GM12801 (cell line): ENCODE measurements around the gene CCR4.

Experiments
- TF ChIP-seq, protein P1 (sequence below): IDR thresholded peaks from one replicate; pipeline ENCODE4 v1.5.1; 2011; ENCODE audit warnings: control low read depth; ENCODE audit not compliant: insufficient read length; ENCODE audit errors: extremely low read depth

Gene CCR4

DNA sequence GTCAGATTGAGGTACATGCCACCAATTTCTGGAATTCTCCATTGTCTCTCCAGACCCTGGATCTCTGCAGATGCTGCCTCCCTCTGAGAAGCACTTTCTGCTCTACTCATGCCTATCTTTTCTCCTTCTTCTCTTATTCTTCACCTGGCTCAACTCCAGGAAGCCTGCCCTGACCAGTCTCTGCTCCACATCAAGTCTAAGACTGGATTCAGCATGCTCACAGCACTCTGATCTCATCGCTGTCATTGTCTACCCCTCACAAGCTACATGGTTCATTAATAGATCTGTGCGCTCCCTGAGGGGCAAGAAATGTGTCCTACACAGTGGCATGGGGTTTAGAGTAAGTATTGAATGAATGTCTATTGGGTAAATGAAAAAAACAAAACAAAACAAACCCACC, 38.7 kb downstream of the CCR4 start:
- TF ChIP-seq, protein P1, sequence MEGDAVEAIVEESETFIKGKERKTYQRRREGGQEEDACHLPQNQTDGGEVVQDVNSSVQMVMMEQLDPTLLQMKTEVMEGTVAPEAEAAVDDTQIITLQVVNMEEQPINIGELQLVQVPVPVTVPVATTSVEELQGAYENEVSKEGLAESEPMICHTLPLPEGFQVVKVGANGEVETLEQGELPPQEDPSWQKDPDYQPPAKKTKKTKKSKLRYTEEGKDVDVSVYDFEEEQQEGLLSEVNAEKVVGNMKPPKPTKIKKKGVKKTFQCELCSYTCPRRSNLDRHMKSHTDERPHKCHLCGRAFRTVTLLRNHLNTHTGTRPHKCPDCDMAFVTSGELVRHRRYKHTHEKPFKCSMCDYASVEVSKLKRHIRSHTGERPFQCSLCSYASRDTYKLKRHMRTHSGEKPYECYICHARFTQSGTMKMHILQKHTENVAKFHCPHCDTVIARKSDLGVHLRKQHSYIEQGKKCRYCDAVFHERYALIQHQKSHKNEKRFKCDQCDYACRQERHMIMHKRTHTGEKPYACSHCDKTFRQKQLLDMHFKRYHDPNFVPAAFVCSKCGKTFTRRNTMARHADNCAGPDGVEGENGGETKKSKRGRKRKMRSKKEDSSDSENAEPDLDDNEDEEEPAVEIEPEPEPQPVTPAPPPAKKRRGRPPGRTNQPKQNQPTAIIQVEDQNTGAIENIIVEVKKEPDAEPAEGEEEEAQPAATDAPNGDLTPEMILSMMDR: no peak

DNA sequence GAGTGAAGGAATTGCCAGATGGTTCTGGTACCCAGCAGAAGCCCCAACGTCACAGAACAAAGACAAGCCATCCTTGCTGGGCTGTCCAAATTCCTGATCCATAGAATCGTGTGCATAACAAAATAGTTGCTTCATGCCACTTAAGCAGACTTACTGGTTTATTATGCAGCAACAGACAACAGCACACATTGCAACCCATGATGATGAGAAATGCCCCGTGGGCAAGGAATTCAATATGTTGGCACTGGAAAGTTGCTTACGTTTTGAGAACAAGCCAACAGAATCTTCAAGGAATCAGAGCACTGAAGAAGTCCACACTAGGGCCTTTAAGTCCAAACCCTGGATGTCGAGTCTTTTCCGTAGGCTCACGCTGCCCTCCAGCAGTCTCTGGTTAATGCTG, 40.3 kb downstream of the CCR4 start:
- TF ChIP-seq, protein P1: no peak

DNA sequence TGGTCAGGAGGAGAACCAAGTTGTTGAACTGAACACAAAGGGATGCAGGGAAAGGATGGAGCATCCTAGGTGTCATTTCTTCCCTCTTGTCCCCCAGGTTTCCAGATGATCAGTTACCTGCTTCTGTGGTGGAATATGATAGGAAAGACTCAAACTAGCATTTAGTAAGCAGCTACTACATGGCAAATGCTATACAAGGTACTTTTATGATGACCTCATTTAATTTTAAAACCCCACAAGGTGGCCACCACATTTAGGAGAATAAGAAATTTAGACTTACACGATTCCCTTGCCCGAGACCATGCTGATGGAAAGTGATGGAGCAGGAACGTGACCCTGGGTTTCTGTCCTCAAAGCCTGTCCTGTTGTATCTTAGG, 40.9 kb downstream of the CCR4 start:
- TF ChIP-seq, protein P1: no peak

DNA sequence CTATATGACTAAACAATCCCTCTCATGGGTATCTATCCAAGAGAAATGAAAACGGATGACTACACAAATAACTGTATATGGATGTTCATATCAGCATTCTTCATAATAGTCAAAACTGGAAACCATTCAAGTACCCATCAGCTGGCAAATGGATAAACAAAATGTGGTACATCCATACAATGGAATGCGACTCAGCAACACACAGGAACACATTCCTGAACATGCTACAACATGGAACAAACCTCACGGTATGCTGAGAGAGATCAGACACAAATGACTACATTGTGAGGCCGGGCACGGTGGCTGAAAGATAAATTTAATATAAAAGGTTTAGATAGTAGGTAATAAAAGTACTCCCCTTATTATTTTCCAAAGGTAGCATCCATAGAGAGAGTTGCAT, 42.6 kb downstream of the CCR4 start:
- TF ChIP-seq, protein P1: no peak

DNA sequence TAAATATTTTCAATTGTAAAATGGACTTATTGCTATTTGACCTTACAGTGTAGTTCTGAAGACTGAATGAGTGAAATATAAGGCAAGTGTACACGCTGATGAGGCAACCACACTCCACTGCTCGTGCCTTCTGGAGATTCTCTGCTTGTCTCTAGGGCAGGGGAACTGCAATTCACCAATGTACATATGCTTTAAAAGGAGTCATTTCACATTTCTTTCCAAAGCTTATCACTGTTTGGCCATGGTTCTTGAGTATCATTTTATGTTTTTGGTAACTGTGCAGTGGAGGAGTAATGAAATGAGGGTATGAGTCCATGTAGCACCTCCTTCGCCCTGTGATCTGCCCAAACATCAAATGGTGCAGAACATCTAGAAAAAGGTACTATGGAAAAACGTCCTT, 43.7 kb downstream of the CCR4 start:
- TF ChIP-seq, protein P1: no peak

DNA sequence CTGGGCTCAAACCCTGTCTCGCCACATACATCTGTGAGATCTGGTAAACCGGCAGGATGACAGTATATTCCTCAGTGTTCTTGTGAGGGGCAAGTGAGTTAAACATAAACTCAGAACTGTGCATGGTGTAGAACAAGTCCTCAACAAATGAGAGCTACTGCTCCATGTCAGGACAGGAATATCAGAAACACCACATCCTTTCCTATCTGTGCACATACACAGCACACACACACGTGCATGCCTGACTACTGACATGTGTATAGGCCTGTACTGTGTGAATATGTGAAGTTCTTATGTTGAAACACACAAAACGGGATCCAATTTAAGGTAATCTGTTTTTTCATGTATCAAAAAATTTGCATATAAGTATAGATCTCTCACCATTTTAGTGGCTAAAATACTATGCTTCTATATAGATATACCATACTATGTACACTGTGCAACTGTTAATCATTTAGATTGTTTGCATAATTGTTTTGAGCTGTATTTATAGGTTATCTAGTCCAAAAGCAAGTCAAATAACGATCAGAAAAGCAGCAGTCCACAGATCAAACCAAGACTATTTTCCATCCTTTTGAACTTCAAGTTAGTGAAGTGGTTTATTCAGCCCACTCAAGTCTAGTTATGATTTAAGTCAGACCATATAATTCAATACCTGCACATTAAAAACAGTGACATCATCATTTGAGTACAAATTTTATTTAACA, 44.8 kb downstream of the CCR4 start:
- TF ChIP-seq, protein P1: no peak

DNA sequence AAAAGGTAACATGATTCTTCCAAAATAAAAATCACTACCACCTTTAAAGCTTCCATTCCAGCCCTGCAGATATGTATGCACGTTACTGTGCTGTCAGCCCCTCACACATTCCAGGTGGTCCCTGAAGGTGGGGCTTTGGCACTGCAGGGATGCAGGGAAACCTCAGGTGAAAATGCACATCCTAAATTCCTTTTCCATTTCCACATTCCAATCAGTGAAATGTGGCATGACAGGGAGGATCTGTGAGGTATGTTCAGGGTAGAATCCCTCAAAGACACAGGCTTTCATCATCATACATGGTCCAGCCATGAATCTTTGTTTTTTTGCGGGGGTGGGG, 45.3 kb downstream of the CCR4 start:
- TF ChIP-seq, protein P1: no peak
